Activated B cell treated with CpG ODN at 0.5 μM for 24 hours (primary cell): ENCODE data around the gene ZNF408. TPM values are rescaled to one million over a fixed set of nuclear protein-coding genes. Genes with fewer than 3 reads are reported as not detected.

Experiments used
- ATAC-seq: fragments of 200-7000 bp; cut with Tn5 transposase; one replicate; pipeline ENCODE4 v1.10.0; 2021; ENCODE audit warnings: low read depth, mild to moderate bottlenecking, moderate library complexity
- CTCF ChIA-PET: fragments of 350-600 bp; sonication (Branson Sonifier 250); formaldehyde crosslinking; loops from one replicate; lab custom pipeline; 2021; ENCODE audit warnings: antibody characterized with exemption; lab: Charles Lee
- POLR2A ChIA-PET: fragments of 350-600 bp; sonication (Branson Sonifier 250); formaldehyde crosslinking; loops from one replicate; lab custom pipeline; 2021; ENCODE audit warnings: antibody characterized with exemption; lab: Charles Lee
- DNase-seq: peaks from one replicate; pipeline ENCODE4 v3.0.0; 2022
- H3K27ac Mint-ChIP-seq: one replicate; pipeline ENCODE4 v1.8.0; 2020; ENCODE audit warnings: mixed read lengths
- H3K27me3 Mint-ChIP-seq: one replicate; pipeline ENCODE4 v1.8.0; 2021; ENCODE audit warnings: mixed read lengths
- H3K36me3 Mint-ChIP-seq: one replicate; pipeline ENCODE4 v1.8.0; 2021; ENCODE audit warnings: low read depth, mixed read lengths
- H3K4me1 Mint-ChIP-seq: one replicate; pipeline ENCODE4 v1.8.0; 2021; ENCODE audit warnings: mixed read lengths
- H3K4me3 Mint-ChIP-seq: one replicate; pipeline ENCODE4 v1.8.0; 2020; ENCODE audit warnings: mild to moderate bottlenecking, mixed read lengths
- H3K9me3 Mint-ChIP-seq: one replicate; pipeline ENCODE4 v1.8.0; 2020; ENCODE audit warnings: mixed read lengths
- intact Hi-C: fragments of 100-400 bp; cut with micrococcal nuclease; formaldehyde crosslinking; loops from one replicate; pipeline ENCODE4 v1.15.1; 2024
- total RNA-seq: library from RNA; stranded (reverse); gene quantifications from 2 replicates; pipeline ENCODE4 v1.2.3, GENCODE V29; 2022
- TF ChIP-seq, protein P1 (sequence below): fragments of 200-600 bp; IDR thresholded peaks from one replicate; pipeline ENCODE4 v1.8.0; 2022; ENCODE audit warnings: antibody characterized with exemption, mild to moderate bottlenecking

Gene ZNF408
- total RNA-seq, 1 donor from 2014 or later = 16.1 TPM

DNA sequence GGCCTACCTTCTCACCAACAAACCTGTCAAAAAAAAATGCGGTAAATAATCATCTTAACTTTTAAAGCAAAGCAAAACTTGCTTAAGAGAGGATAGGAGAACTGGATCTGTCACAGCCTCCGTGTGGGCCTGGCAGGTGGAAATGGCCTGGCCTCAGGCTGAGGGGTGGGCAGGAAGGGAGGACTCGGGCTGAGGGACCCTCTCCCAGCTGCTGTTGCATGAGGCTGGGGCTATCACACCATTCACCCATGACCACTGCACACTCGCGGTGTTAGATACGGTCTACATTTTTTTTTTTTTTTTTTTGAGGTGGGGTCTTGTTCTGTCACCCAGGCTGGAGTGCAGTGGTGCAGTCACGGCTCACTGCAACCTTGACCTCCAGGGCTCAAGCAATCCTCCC is 24.9 kb upstream of the ZNF408 start:
- CTCF ChIA-PET = no interaction called here
- intact Hi-C loops = no loop called here
- Mint-ChIP-seq H3K27ac (peak overlapping the region; percentile 73), H3K27me3 (no peaks in the 10 kb centered on the region), H3K36me3 (peaks cover 68% of the 10 kb centered on the region), H3K4me3 (no peak overlapping the region), H3K4me1 (peaks cover 32% of the 10 kb centered on the region), H3K9me3 (no peaks in the 10 kb centered on the region)
- ATAC-seq = no peak
- no peak for DNase-seq
- POLR2A ChIA-PET = interaction anchor here (0.7 kb wide), 1 partner anchor 33 kb away, joined by 4 read pairs; no protein-coding TSS in a partner anchor
- TF ChIP-seq, protein P1, sequence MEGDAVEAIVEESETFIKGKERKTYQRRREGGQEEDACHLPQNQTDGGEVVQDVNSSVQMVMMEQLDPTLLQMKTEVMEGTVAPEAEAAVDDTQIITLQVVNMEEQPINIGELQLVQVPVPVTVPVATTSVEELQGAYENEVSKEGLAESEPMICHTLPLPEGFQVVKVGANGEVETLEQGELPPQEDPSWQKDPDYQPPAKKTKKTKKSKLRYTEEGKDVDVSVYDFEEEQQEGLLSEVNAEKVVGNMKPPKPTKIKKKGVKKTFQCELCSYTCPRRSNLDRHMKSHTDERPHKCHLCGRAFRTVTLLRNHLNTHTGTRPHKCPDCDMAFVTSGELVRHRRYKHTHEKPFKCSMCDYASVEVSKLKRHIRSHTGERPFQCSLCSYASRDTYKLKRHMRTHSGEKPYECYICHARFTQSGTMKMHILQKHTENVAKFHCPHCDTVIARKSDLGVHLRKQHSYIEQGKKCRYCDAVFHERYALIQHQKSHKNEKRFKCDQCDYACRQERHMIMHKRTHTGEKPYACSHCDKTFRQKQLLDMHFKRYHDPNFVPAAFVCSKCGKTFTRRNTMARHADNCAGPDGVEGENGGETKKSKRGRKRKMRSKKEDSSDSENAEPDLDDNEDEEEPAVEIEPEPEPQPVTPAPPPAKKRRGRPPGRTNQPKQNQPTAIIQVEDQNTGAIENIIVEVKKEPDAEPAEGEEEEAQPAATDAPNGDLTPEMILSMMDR = no peak

DNA sequence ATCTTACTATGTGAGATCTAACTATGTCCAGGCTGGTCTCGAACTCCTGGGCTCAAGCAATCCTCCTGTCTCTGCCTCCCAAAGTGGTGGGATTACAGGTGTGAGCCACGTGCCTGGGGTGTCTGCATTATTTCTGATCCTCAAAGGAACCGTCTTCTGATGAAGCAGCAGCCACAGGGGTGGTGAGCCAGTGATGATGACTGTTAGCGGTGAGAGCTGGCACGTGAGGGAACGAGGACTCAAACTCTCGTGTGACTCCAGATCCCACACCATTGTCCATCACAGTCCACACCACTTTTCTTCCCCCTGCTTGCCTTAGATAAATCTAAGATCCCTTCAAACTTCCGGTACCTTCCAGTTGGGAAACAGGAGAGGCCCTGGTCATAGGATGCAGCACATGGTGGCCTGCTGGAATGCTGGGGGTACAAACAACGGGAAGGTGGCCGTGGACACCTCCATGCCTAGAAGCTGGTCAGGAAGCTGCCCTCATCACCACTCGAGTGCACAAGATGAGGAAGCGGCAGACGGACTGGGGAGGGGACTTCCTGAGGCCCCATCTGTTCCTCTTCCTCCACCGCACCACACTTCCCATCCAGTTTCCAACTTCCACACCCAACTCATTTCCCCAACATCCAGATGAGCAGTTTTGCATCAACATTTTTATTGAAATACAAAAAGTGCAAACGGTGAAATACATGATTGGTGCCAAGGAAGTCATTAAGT is 24.2 kb upstream of the ZNF408 start:
- Mint-ChIP-seq H3K4me1 (peaks cover 31% of the 10 kb centered on the region), H3K36me3 (peaks cover 70% of the 10 kb centered on the region), H3K27me3 (no peaks in the 10 kb centered on the region), H3K4me3 (peak overlapping the region; percentile 28), H3K9me3 (no peaks in the 10 kb centered on the region), H3K27ac (peak overlapping the region; percentile 73)
- ChIA-PET CTCF (no interaction called here), POLR2A (interaction anchor here (0.7 kb wide), 1 partner anchor 32 kb away, joined by 4 read pairs; no protein-coding TSS in a partner anchor)
- TF ChIP-seq, protein P1 = no peak
- peak; percentile 29 for ATAC-seq
- intact Hi-C loops = no loop called here
- DNase-seq = no peak

DNA sequence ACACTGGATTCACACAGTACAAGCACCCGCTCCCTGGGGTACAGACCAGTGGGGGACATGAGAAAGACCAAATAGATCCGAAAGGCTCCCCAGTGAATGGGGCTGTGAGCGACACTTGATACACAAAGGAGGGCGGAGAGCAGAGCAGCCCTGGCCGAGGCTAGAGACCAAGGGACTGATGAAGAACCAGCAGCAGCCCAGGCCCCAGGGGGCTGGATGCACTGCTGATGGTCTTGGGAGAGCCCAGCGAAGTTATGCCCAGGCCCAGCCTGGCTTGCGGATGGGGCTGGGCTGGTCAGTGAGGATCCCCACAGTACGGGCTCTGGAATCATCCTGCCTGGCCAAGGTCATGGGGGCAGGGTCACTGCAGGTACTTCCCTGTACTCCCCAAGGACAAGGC is 23.7 kb upstream of the ZNF408 start:
- H3K4me3 Mint-ChIP-seq = peak overlapping the region; percentile 28
- no peak for ATAC-seq
- ChIA-PET POLR2A (no interaction called here), CTCF (no interaction called here)
- H3K4me1 Mint-ChIP-seq = peaks cover 31% of the 10 kb centered on the region
- no peak for DNase-seq
- intact Hi-C loops = no loop called here
- peak overlapping the region; percentile 73 for H3K27ac Mint-ChIP-seq
- H3K27me3 Mint-ChIP-seq = no peaks in the 10 kb centered on the region
- TF ChIP-seq, protein P1 = no peak
- no peaks in the 10 kb centered on the region for H3K9me3 Mint-ChIP-seq
- H3K36me3 Mint-ChIP-seq = peaks cover 70% of the 10 kb centered on the region

DNA sequence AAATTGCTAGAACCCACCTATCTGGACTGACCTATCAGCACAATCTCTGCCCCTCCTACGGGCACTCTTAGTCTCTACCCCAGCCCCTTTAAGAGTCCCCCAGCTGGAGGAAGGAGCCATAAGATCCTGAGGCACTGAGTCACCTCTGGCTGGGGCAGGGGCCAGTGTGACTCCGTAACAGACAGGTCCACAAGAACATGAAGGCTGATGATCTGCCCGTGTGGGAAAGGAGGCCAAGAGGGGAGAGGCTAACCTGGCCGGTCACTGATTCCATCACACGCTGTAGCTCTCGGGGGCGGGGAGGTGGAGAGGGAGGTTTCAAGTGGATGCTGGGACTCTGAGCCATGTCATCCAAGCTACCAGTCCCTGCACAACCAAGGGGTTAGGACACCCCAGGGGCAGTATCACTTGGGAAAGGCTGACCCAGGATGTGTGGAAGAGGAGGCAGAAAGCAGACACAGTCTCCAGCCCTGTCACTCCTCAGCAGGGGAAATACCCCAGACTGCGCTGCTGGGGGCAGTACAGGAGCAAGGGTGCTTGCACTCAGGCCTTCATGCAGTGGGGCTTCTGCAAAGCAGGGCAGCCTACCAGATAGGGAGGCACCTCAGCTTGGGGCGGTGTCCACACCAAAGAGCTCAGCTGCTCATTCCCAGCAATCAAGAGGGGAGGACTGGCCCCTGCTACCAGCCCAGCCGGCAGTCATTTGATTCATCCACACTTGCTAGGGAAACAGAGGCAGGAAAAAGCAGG is 22.7 kb upstream of the ZNF408 start:
- Mint-ChIP-seq H3K27me3 (no peaks in the 10 kb centered on the region), H3K27ac (peak overlapping the region; percentile 7), H3K4me3 (no peak overlapping the region), H3K4me1 (peaks cover 31% of the 10 kb centered on the region), H3K9me3 (no peaks in the 10 kb centered on the region), H3K36me3 (peaks cover 62% of the 10 kb centered on the region)
- DNase-seq (no peak), ATAC-seq (no peak)
- ChIA-PET CTCF (no interaction called here), POLR2A (no interaction called here)
- TF ChIP-seq, protein P1 = no peak
- intact Hi-C loops = no loop called here

DNA sequence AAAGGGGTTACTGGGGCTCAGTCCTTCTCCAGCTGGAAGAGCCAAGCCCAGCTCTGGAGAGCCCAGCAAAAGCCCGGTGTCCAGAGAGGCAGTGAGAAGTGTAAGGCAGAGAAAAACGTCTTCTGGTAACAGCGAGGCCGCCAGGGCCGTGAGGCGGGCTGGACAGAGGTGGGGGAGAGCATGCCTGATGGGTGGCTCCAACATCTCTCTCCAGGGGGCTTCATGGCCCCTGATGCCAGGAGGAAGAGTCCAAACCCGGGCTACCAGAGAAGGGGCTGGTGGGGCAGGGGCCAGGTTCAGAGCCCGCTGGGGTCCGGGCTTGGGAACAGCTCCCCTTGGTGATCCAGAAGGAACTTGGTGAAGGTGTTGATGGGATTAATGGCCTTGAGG is 22.1 kb upstream of the ZNF408 start:
- Mint-ChIP-seq H3K27ac (no peak overlapping the region), H3K27me3 (no peaks in the 10 kb centered on the region), H3K4me1 (peaks cover 31% of the 10 kb centered on the region), H3K4me3 (no peak overlapping the region), H3K36me3 (peaks cover 62% of the 10 kb centered on the region), H3K9me3 (no peaks in the 10 kb centered on the region)
- POLR2A ChIA-PET = no interaction called here
- no peak for DNase-seq
- intact Hi-C loops = no loop called here
- CTCF ChIA-PET = no interaction called here
- no peak for ATAC-seq
- TF ChIP-seq, protein P1 = no peak
